ENCODE data around the gene TRIM33.

GRCh38 chr1:114390960-114391359 is 120.0 kb downstream of the TRIM33 start:
- TF ChIP-seq POLR2A (IDR thresholded peaks at IDR 0.05) (no peak), CTCF (IDR thresholded peaks at IDR 0.05) (no peak), EP300 (IDR thresholded peaks at IDR 0.05) (no peak)

All from tibial nerve (tissue), 4 donors.